ENCODE data around the gene WDR19. TPM values are rescaled to one million over a fixed set of nuclear protein-coding genes. Genes with fewer than 3 reads are reported as not detected.

The WDR19 gene
- total RNA-seq, 2 experiments from 2014 or later = 12.0 to 14.5 TPM

GRCh38 chr4:39235021-39235420 is 52.7 kb downstream of the WDR19 start:
- no peak for TF ChIP-seq CTCF (IDR thresholded peaks at IDR 0.05)
- Mint-ChIP-seq H3K27me3 (no peaks in the 10 kb centered on the region), H3K4me3 (no peak overlapping the region), H3K4me1 (ENCODE audit: low read depth) (no peaks in the 10 kb centered on the region), H3K9me3 (no peaks in the 10 kb centered on the region), H3K27ac (no peak overlapping the region), H3K36me3 (ENCODE audit: low read depth) (peaks cover 5% of the 10 kb centered on the region)
- intact Hi-C loops (cut with micrococcal nuclease) = no loop called here
- ChIA-PET POLR2A (no interaction called here), CTCF (interaction anchor here (0.7 to 2.2 kb wide), 3 partner anchors 47 to 333 kb away, joined by 3 to 7 read pairs (median 3); no protein-coding TSS in a partner anchor)
- ATAC-seq (no peak), DNase-seq (no peak)

GRCh38 chr4:39235696-39236095 is 53.4 kb downstream of the WDR19 start:
- no peaks in the 10 kb centered on the region for H3K27me3 Mint-ChIP-seq
- H3K9me3 Mint-ChIP-seq = no peaks in the 10 kb centered on the region
- ChIA-PET CTCF (no interaction called here), POLR2A (no interaction called here)
- no peak for TF ChIP-seq CTCF (IDR thresholded peaks at IDR 0.05)
- H3K4me3 Mint-ChIP-seq = no peak overlapping the region
- ATAC-seq = no peak
- H3K36me3 Mint-ChIP-seq (ENCODE audit: low read depth) = peaks cover 5% of the 10 kb centered on the region
- DNase-seq = no peak
- intact Hi-C loops (cut with micrococcal nuclease) = no loop called here
- H3K27ac Mint-ChIP-seq = no peak overlapping the region
- H3K4me1 Mint-ChIP-seq (ENCODE audit: low read depth) = no peaks in the 10 kb centered on the region

GRCh38 chr4:39237179-39237578 is 54.9 kb downstream of the WDR19 start:
- POLR2A ChIA-PET = interaction anchor here (0.6 kb wide), 1 partner anchor 15 kb away, joined by 3 read pairs; no protein-coding TSS in a partner anchor
- H3K27me3 Mint-ChIP-seq = no peaks in the 10 kb centered on the region

GRCh38 chr4:39243462-39243861 is 61.1 kb downstream of the WDR19 start:
- ATAC-seq = no peak

More at GRCh38 chr4:39237179-39237578, 54.9 kb downstream of the WDR19 start:
- intact Hi-C loops (cut with micrococcal nuclease) = no loop called here
- ATAC-seq (no peak), DNase-seq (no peak)
- TF ChIP-seq CTCF (IDR thresholded peaks at IDR 0.05) = no peak
- Mint-ChIP-seq H3K4me3 (no peak overlapping the region), H3K9me3 (no peaks in the 10 kb centered on the region), H3K4me1 (ENCODE audit: low read depth) (no peaks in the 10 kb centered on the region), H3K36me3 (ENCODE audit: low read depth) (peaks cover 5% of the 10 kb centered on the region), H3K27ac (no peak overlapping the region)
- CTCF ChIA-PET = no interaction called here

GRCh38 chr4:39255266-39255665 is 72.9 kb downstream of the WDR19 start:
- Mint-ChIP-seq H3K27me3 (no peaks in the 10 kb centered on the region), H3K4me1 (ENCODE audit: low read depth) (no peaks in the 10 kb centered on the region), H3K9me3 (peaks cover under 1% of the 10 kb centered on the region), H3K36me3 (ENCODE audit: low read depth) (no peaks in the 10 kb centered on the region), H3K4me3 (no peak overlapping the region), H3K27ac (no peak overlapping the region)
- ATAC-seq (no peak), DNase-seq (no peak)
- intact Hi-C loops (cut with micrococcal nuclease) = no loop called here
- TF ChIP-seq CTCF (IDR thresholded peaks at IDR 0.05) = no peak
- POLR2A ChIA-PET = no interaction called here
- CTCF ChIA-PET = no interaction called here

More at GRCh38 chr4:39243462-39243861, 61.1 kb downstream of the WDR19 start:
- no peak for TF ChIP-seq CTCF (IDR thresholded peaks at IDR 0.05)
- POLR2A ChIA-PET = interaction anchor here (1.3 kb wide), 1 partner anchor 29 kb away, joined by 3 read pairs; no protein-coding TSS in a partner anchor
- H3K9me3 Mint-ChIP-seq = peaks cover 3% of the 10 kb centered on the region
- no peak for DNase-seq
- no peaks in the 10 kb centered on the region for H3K27me3 Mint-ChIP-seq
- peaks cover 12% of the 10 kb centered on the region for H3K36me3 Mint-ChIP-seq (ENCODE audit: low read depth)
- H3K4me3 Mint-ChIP-seq = no peak overlapping the region
- no peaks in the 10 kb centered on the region for H3K4me1 Mint-ChIP-seq (ENCODE audit: low read depth)
- H3K27ac Mint-ChIP-seq = no peak overlapping the region
- CTCF ChIA-PET = no interaction called here
- intact Hi-C loops (cut with micrococcal nuclease) = no loop called here
